ENCODE data around the gene ADAM33.

The ADAM33 gene

GRCh38 chr20:3681931-3682781 lies at the start of gene ADAM33:
ADAM33 (minus strand) TSS chr20:3682010; CDS start chr20:3682004, 6 bp downstream.
- Mint-ChIP-seq H3K4me3 (peak within 1 kb of the TSS; percentile 83), H3K4me1 (peaks cover 40% of the 10 kb centered on the region), H3K27ac (no peak within 1 kb of the TSS), H3K9me3 (no peaks in the 10 kb centered on the region), H3K36me3 (ENCODE audit: low read depth) (no peaks in the 10 kb centered on the region), H3K27me3 (ENCODE audit: low read depth, poor library complexity) (peaks cover 47% of the 10 kb centered on the region)
- DNase-seq: peak; percentile 69
- no peak for TF ChIP-seq CTCF (IDR thresholded peaks at IDR 0.05)

GRCh38 chr20:3730803-3731672 lies 49.2 kb upstream of the ADAM33 start:
- peaks cover 37% of the 10 kb centered on the region for H3K27me3 Mint-ChIP-seq (ENCODE audit: low read depth, poor library complexity)
- DNase-seq: no peak
- peaks cover 66% of the 10 kb centered on the region for H3K4me1 Mint-ChIP-seq
- H3K4me3 Mint-ChIP-seq: peak overlapping the region; percentile 64
- no peaks in the 10 kb centered on the region for H3K9me3 Mint-ChIP-seq
- no peaks in the 10 kb centered on the region for H3K36me3 Mint-ChIP-seq (ENCODE audit: low read depth)
- H3K27ac Mint-ChIP-seq: peak overlapping the region; percentile 2
- TF ChIP-seq CTCF (IDR thresholded peaks at IDR 0.05): no peak

- Mint-ChIP-seq H3K9me3 (peaks cover under 1% of the 10 kb centered on the region), H3K4me3 (no peak overlapping the region), H3K4me1 (peaks cover 56% of the 10 kb centered on the region), H3K36me3 (ENCODE audit: low read depth) (no peaks in the 10 kb centered on the region), H3K27me3 (ENCODE audit: low read depth, poor library complexity) (peaks cover 43% of the 10 kb centered on the region), H3K27ac (peak overlapping the region; percentile 3)
- TF ChIP-seq CTCF (IDR thresholded peaks at IDR 0.05): no peak
- no peak for DNase-seq
Measured at GRCh38 chr20:3729811-3730540, 48.2 kb upstream of the ADAM33 start.

GRCh38 chr20:3729378-3729777 lies 47.6 kb upstream of the ADAM33 start:
- H3K27me3 Mint-ChIP-seq (ENCODE audit: low read depth, poor library complexity): peaks cover 46% of the 10 kb centered on the region
- H3K9me3 Mint-ChIP-seq: peaks cover 5% of the 10 kb centered on the region
- H3K27ac Mint-ChIP-seq: no peak overlapping the region

GRCh38 chr20:3728876-3729275 lies 47.1 kb upstream of the ADAM33 start:
- Mint-ChIP-seq H3K27me3 (ENCODE audit: low read depth, poor library complexity) (peaks cover 46% of the 10 kb centered on the region), H3K9me3 (peaks cover 5% of the 10 kb centered on the region), H3K4me1 (peaks cover 45% of the 10 kb centered on the region), H3K4me3 (no peak overlapping the region), H3K27ac (no peak overlapping the region), H3K36me3 (ENCODE audit: low read depth) (no peaks in the 10 kb centered on the region)
- TF ChIP-seq CTCF (IDR thresholded peaks at IDR 0.05): no peak
- DNase-seq: no peak

More at GRCh38 chr20:3729378-3729777, 47.6 kb upstream of the ADAM33 start:
- Mint-ChIP-seq H3K4me1 (peaks cover 50% of the 10 kb centered on the region), H3K4me3 (no peak overlapping the region), H3K36me3 (ENCODE audit: low read depth) (no peaks in the 10 kb centered on the region)
- no peak for DNase-seq
- no peak for TF ChIP-seq CTCF (IDR thresholded peaks at IDR 0.05)
